Body of pancreas (tissue), 4 donors: ENCODE results near the gene PDCD7. TPM values are rescaled to one million over a fixed set of nuclear protein-coding genes. Genes with fewer than 3 reads are reported as not detected.
"Not testable (repeated sequence)": the region's sequence is repeated elsewhere in the genome, so short reads cannot be mapped to it uniquely, and the experiment has no call there.

ENCODE experiments used
- ATAC-seq: fragments of 150-250 bp; one replicate; pipeline ENCODE4 v1.9.1; 2016
- DNase-seq, 4 donors: peaks; one replicate each; pipeline ENCODE4 v3.0.0-alpha.2; 2019
- H3K27ac ChIP-seq, 4 donors: fragments of 200-600 bp; sonication (generic); 1 replicate in 3 of 4; 2 replicates in 1 of 4; pipeline versions ENCODE4 v1.5.1 to v1.6.1; 2016 to 2019; ENCODE audit warnings: mild to moderate bottlenecking in 1 of 4, mixed read lengths in 1 of 4, moderate library complexity in 1 of 4
- H3K27me3 ChIP-seq, 2 donors: fragments of 200-600 bp; sonication (generic); one replicate each; pipeline ENCODE4 v1.6.0; 2016; ENCODE audit warnings: mild to moderate bottlenecking in 1 of 2
- H3K36me3 ChIP-seq, 2 donors: fragments of 200-600 bp; sonication (generic); replicated peaks in 1 of 2; 2 replicates each; pipeline ENCODE4 v1.5.1; 2016; ENCODE audit warnings: low read depth in 2 of 2; ENCODE audit not compliant: insufficient read depth in 1 of 2
- H3K4me1 ChIP-seq: fragments of 200-600 bp; sonication (generic); one replicate; pipeline ENCODE4 v1.6.0; 2016
- H3K4me3 ChIP-seq, 2 donors: fragments of 200-600 bp; sonication (generic); 1 replicate in 1 of 2; 2 replicates in 1 of 2; pipeline ENCODE4 v1.5.1; 2016 to 2019
- H3K9me3 ChIP-seq, 3 donors: fragments of 200-600 bp; sonication (generic); 1 replicate in 2 of 3; 2 replicates in 1 of 3; pipeline ENCODE4 v1.5.1; 2016
- POLR2A ChIP-seq, 3 donors: fragments of 450-650 bp; IDR thresholded peaks; one replicate each; pipeline ENCODE4 v1.6.1; 2016; ENCODE audit warnings: antibody characterized with exemption in 3 of 3, mild to moderate bottlenecking in 2 of 3
- WGBS, 2 donors: methylation state at CpG; one replicate each; pipeline ENCODE4 v1.1.5; 2017; 5-methylcytosine and 5-hydroxymethylcytosine counted together
- intact Hi-C: fragments of 100-400 bp; cut with DNase I; formaldehyde crosslinking; loops from one replicate; pipeline ENCODE4 v1.15.1; 2023
- total RNA-seq, 2 donors: library from RNA; depleted of rRNA; stranded (reverse); fragments of >200 nt; gene quantifications; one replicate each; pipeline ENCODE4 v1.1.0, GENCODE V29; 2016
- TF ChIP-seq, protein P1 (sequence below), 7 experiments: fragments of 450-650 bp in 4 of 7; fragments of 200-600 bp in 3 of 7; sonication (generic) in 3 of 7; IDR thresholded peaks; one replicate each; pipeline ENCODE4 v1.5.1; 2016 to 2019; ENCODE audit warnings: antibody characterized with exemption in 7 of 7

Gene PDCD7
- total RNA-seq, 2 donors from 2014 or later = 18.2 to 35.6 TPM

- Histone ChIP-seq H3K9me3 (no peaks in the 10 kb centered on the region), H3K27me3 (no peaks in the 10 kb centered on the region), H3K4me3 (no peak overlapping the region), H3K27ac (no peak overlapping the region), H3K4me1 (no peaks in the 10 kb centered on the region), H3K36me3 (peaks cover 0 to 10% of the 10 kb centered on the region in 2 donors)
- intact Hi-C loops = no loop called here
- DNase-seq (no peak), ATAC-seq (no peak)
- 55 to 60% methylated on average over 3 of the region's 3 CpGs for WGBS, 2 donors
- TF ChIP-seq, protein P1, sequence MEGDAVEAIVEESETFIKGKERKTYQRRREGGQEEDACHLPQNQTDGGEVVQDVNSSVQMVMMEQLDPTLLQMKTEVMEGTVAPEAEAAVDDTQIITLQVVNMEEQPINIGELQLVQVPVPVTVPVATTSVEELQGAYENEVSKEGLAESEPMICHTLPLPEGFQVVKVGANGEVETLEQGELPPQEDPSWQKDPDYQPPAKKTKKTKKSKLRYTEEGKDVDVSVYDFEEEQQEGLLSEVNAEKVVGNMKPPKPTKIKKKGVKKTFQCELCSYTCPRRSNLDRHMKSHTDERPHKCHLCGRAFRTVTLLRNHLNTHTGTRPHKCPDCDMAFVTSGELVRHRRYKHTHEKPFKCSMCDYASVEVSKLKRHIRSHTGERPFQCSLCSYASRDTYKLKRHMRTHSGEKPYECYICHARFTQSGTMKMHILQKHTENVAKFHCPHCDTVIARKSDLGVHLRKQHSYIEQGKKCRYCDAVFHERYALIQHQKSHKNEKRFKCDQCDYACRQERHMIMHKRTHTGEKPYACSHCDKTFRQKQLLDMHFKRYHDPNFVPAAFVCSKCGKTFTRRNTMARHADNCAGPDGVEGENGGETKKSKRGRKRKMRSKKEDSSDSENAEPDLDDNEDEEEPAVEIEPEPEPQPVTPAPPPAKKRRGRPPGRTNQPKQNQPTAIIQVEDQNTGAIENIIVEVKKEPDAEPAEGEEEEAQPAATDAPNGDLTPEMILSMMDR (IDR thresholded peaks at IDR 0.05) = no peak
Measured at GRCh38 chr15:65147902-65148301, 14.3 kb upstream of the PDCD7 start.

- Histone ChIP-seq H3K27ac (no peak overlapping the region), H3K4me1 (no peaks in the 10 kb centered on the region), H3K27me3 (no peaks in the 10 kb centered on the region), H3K36me3 (peaks cover 0 to 7% of the 10 kb centered on the region in 2 donors), H3K4me3 (no peak overlapping the region), H3K9me3 (no peaks in the 10 kb centered on the region)
- WGBS, 2 donors = 86% methylated on average over 4 of the region's 4 CpGs
- intact Hi-C loops = no loop called here
- ATAC-seq (no peak), DNase-seq (no peak)
- TF ChIP-seq, protein P1 (IDR thresholded peaks at IDR 0.05) = no peak
- no peak for TF ChIP-seq POLR2A (IDR thresholded peaks at IDR 0.05)
Measured at GRCh38 chr15:65146438-65146837, 12.8 kb upstream of the PDCD7 start.

DNA sequence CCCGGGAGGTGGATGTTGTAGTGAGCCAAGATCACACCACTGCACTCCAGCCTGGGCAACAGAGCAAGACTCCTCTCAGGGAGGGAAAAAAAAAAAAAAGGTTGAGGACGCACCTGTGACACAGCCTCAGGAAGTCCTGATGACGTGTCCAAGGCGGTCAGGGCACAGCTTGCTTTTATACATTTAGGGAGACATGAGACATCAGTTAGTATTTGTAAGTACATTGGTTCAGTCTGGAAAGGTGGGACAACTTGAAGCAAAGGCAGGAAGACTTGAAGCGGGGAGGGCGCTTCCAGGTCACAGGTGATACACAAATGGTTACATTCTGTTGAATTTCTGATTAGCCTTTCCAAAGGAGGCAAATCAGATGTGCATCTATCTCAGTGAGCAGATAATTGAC is 5.0 kb upstream of the PDCD7 start:
- DNase-seq, intact Hi-C loops, H3K4me1 ChIP-seq, H3K27me3 ChIP-seq, ATAC-seq, H3K36me3 ChIP-seq, H3K9me3 ChIP-seq, H3K27ac ChIP-seq, H3K4me3 ChIP-seq: not testable (repeated sequence)
- 90 to 92% methylated on average over 6 of the region's 6 CpGs for WGBS, 2 donors

GRCh38 chr15:65137893-65138292 is 4.3 kb upstream of the PDCD7 start:
- H3K27ac ChIP-seq, ATAC-seq, H3K4me1 ChIP-seq, H3K27me3 ChIP-seq, H3K36me3 ChIP-seq, intact Hi-C loops, H3K4me3 ChIP-seq, DNase-seq, H3K9me3 ChIP-seq: not testable (repeated sequence)
- WGBS, 2 donors = 95 to 98% methylated on average over 4 of the region's 4 CpGs

- H3K9me3 ChIP-seq, intact Hi-C loops, H3K27ac ChIP-seq, H3K4me3 ChIP-seq, H3K36me3 ChIP-seq, DNase-seq, ATAC-seq, H3K27me3 ChIP-seq: not testable (repeated sequence)
- 89 to 93% methylated on average over 6 to 7 of the region's 7 CpGs for WGBS, 2 donors
- H3K4me1 ChIP-seq = peaks cover 15% of the 10 kb centered on the region
Measured at GRCh38 chr15:65137089-65137488, 3.5 kb upstream of the PDCD7 start.

- no peak overlapping the region for H3K4me3 ChIP-seq
- H3K9me3 ChIP-seq = no peaks in the 10 kb centered on the region
- H3K27me3 ChIP-seq = no peaks in the 10 kb centered on the region
- intact Hi-C loops = no loop called here
- TF ChIP-seq, protein P1 (IDR thresholded peaks at IDR 0.05) = no peak
- H3K36me3 ChIP-seq = no peaks in the 10 kb centered on the region
- H3K4me1 ChIP-seq = peaks cover 27% of the 10 kb centered on the region
- no peak overlapping the region for H3K27ac ChIP-seq
- no peak for ATAC-seq
- no peak for DNase-seq
- 96% methylated on average over 8 of the region's 8 CpGs for WGBS, 2 donors
Measured at GRCh38 chr15:65134538-65134937, 930 bp upstream of the PDCD7 start.
